HG03558 (cell line): ENCODE data around the gene VMAC.
A peak's percentile ranks its signal among the peaks of the same experiment; 100 is the strongest.
"Not testable (repeated sequence)": the region's sequence is repeated elsewhere in the genome, so short reads cannot be mapped to it uniquely, and the experiment has no call there.

Source experiments
- ATAC-seq: cut with Tn5 transposase; IDR thresholded peaks from one replicate; pipeline ENCODE4 v1.9.1; 2021; ENCODE audit warnings: moderate number of reproducible peaks; ENCODE audit not compliant: unreplicated experiment; ENCODE audit errors: extremely low read depth

Gene VMAC, protein sequence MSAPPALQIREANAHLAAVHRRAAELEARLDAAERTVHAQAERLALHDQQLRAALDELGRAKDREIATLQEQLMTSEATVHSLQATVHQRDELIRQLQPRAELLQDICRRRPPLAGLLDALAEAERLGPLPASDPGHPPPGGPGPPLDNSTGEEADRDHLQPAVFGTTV

DNA sequence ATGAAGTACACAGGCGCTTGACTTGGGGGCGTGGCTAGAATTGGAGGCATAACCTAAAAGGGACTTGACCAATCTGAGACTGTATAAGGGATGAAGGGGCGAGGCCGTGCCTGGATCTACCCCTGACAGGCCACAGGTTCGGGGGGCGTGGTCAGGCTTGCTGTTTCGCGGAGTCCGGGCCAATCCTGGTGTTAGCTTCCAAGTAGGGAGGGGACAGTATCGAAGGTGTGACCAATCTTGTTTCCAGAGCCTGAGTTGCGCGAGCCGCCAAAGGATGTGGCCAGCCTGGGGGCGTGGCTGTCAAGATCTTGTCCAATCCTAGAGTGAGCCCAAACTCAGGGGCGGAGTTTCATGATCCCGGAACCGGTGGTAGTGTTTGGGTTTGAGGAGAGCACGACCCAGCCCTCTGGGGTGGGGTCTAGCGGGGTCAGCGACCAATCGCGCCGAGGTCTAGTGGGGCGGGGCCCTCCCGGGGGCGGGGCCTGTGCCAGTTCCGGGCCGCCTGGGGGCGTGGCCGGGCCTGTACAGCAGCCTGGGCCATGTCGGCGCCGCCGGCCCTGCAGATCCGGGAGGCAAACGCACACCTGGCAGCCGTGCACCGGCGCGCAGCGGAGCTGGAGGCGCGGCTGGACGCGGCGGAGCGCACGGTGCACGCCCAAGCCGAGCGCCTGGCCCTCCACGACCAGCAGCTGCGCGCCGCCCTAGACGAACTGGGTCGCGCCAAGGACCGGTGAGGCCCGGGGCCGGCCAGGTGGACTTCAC is at the start of gene VMAC:
TSS of gene VMAC (plus strand) at position 521 of the 762 bp plus-strand sequence. CDS start at position 540, 19 bp downstream.
- peak; percentile 66 for ATAC-seq

GRCh38 chr19:5855151-5855550 is 49.5 kb upstream of the VMAC start:
- not testable (repeated sequence) for ATAC-seq

GRCh38 chr19:5857203-5858081 is 47.2 kb upstream of the VMAC start:
- ATAC-seq: no peak

DNA sequence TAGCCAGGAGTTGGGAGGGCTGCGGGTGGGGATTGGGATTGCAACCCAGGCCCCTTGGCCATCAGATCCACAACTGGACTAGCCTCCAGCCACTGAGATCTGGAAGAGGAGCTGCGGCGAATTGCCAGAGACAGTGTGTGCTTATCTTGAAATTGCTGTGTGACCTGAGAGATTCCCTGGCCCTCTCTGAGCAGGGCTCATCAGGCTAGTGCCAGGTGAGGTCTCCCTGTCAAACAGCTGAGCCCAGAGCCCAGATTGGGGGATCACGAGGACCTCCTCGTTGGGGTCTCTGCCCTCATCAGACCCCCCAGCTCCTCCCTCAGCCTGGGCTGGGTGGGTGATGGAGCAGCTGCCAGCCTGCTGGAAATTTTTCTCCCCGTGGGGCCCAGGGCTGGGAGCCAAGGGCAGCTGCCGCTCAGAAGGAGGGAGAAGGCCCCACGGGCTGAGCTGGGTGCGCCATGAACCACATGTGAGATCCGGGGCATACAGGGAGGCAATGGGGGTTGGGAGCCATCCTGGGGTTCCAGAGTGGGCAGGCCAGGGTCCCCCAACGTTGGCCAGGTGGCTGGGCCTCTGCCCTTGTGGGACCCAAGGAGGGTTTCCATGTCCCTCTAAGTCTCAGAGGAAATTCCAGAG is 41.5 kb upstream of the VMAC start:
- no peak for ATAC-seq

- ATAC-seq: no peak
These were observed 40.5 kb upstream of the VMAC start for GRCh38 chr19:5864013-5864720.

DNA sequence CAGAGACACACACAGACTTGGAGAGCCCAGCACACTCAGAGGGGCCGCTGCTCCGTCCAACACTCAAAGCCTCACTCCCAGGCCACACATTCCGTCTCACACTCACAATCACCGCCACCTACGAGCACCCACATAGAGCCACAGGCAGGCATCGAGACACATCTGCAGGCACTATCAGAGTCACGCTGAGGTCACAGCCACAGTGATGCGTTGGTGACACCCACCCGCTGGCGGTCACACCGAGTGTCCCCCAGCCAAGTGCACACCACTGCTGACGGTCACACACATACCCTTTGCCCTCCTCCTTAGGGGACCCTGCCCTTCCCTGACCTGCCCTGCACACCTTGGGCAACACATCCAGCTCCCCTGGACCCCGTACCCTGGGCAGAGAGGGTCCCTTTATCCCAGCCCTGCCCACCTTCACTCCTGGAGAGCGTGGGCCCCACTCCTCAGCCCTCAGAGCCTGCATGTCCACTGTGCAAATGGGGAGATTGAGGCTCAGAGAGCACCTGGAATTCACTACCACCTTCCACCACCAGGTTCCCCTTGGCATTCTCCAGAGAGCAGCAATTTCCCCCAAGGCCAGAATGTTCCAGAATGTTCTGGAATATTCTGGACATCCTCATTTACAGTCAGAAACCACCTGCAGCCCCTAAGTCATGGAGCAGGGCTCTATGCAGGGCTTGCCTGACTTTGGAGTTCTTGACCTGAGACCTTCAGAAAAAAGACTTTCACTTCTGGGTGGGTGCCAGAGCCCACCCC is 39.8 kb upstream of the VMAC start:
- ATAC-seq: no peak

- no peak for ATAC-seq
These were observed 38.9 kb upstream of the VMAC start for GRCh38 chr19:5865772-5866171.

DNA sequence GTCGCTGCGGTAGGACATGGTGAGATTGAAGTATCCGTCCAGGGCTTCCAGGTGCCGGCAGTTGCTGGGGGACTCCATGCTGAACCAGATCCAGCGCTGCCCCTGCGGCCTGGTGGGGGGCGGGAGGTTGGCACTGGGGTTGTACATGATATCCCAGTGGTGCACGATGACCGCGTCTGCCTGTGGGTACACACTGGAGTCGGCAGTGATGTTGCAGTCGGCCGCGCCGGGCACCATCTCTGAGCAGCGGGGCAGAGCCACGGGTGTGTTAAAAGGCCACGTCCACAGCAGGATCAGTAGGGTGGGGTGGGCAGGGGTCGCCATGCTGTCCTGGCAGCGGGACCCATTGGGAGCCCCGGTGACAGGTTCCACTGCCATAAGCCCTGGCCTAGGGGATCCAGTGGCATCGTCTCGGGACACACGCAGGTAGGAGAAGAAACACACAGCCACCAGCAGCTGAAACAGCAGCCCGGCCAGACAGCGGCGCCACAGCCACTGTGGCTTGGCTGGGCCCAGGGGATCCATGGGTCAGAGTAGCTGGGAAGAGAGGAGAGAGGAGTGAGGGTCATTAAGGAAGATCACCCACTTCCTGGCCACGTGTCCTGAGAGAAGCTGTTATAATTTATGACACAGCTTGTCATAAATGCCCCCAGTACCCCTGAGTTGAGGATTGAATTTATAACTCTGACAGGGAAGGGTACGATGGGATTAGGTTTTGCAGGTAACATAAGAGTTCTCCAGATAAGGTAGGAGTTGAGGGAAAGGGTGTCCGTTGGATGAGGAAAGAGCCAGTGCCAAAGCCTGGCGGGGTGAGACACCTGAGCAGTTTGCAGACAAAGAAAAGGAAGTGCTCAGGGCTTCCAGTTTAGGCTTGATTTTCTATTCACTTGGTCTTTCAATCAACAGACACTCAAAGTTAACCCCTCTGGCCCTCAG is 37.2 kb upstream of the VMAC start:
- no peak for ATAC-seq

DNA sequence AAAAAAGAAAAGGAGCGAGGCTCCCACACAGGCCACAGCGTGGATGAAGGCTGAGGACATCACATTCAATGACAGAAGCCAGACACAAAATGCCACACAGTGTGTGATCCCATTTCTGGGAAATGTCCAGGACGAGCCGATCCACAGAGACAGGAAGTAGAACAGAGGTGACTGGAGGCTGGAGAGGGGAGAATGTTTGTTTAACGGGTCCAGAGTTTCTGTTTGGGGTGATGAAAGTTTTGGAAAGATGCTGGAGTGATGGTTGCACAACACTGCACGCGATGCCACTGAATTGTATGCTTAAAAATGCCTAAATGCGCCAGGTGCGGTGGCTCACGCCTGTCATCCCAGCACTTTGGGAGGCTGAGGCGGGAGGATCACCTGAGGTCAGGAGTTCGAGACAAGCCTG is 33.7 kb upstream of the VMAC start:
- no peak for ATAC-seq

- no peak for ATAC-seq
These were observed 31.0 kb upstream of the VMAC start for GRCh38 chr19:5873617-5874199.

GRCh38 chr19:5874496-5874895 is 30.2 kb upstream of the VMAC start:
- not testable (repeated sequence) for ATAC-seq

- ATAC-seq: no peak
These were observed 27.2 kb upstream of the VMAC start for GRCh38 chr19:5877427-5877826.

DNA sequence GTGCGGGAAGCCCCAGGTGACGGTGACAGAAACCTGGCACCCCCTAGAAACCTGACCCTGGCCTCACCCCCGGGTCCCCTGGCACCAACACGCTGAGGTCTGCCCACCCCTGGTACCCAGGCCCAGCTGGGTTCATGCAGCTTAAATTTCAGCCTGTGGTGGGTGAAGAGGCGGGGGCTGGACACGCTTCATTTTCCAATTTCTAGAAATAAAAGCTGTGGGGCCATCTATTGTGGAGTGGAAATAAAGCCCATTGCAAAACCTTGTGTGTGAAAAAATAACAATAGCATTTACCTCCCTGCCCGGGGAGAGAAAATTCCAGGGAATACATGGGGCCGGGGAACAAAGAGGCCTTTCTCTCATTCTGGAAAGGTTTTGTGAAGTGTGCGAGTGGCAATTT is 26.8 kb upstream of the VMAC start:
- ATAC-seq: no peak

DNA sequence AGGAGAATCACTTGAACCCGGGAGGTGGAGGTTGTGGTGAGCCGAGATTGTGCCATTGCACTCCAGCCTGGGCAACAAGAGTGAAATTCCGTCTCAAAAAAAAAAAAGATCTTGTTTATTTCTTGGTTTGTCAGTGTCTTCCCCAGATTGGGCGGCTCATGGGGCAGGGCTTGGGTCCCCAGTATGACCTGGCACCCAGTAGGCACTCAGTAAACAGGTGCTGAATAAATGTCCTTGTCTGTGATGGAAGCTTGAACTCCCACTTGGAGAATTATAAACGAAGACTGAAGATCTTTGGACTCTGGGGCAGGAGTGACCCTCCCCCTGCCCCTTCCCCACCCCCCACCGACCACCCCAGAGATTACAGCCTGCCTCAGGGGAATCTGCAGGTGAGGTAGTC is 24.5 kb upstream of the VMAC start:
- ATAC-seq: no peak

GRCh38 chr19:5880604-5881078 is 24.0 kb upstream of the VMAC start:
- no peak for ATAC-seq

- no peak for ATAC-seq
These were observed 23.0 kb upstream of the VMAC start for GRCh38 chr19:5881543-5882299.

DNA sequence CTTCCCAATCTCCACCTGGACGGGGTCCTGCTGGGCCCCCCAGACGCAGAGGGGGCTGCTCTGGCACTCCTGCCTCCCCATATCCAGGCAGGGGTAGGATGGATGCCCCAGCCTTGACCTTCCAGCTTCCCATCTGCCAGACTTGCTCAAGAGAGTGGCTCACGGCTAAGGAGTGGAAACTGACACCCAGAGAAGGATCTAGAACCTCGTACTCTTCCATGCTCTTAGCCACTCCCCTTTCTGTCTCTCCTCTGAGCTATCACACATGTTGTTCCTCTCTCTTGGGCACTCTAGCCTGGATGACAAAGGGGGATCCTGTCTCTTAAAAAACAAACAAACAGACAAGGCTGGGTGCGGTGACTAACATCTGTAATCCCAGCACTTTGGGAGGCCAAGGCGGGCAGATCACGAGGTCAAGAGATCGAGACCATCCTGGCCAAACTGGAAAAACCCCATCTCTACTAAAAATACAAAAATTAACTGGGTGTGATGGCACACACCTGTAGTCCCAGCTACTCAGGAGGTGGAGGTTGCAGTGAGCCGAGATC is 22.2 kb upstream of the VMAC start:
- no peak for ATAC-seq
